ENCODE measurements around the gene ZNF212.

DNA sequence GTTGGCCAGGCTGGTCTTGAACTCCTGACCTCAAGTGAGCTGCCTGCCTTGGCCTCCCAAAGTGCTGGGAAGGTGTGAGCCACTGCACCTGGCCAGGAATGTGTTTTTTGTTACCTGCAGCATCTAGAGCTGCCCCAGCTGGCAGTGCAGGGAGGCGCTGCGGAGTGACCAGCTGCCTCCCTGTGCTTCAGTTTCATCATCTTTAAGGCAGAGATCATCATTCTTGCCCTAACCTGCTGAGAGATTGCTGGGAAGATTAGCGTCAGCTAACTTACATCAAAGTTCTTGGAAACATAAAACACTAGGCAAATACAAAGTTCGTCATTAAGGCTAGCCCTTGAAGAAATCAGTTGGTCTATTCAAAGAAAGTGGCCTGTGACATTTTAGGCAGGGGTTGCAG is 41.8 kb upstream of the ZNF212 start:
- TF ChIP-seq POLR2AphosphoS5 (IDR thresholded peaks at IDR 0.05; ENCODE audit: borderline replicate concordance, low read depth, low read length) (no peak), EZH2 (IDR thresholded peaks at IDR 0.05) (no peak), FOXP2 (optimal IDR thresholded peaks at IDR 0.05; ENCODE audit: control extremely low read depth, extremely low read length, insufficient read depth) (no peak)
